Measurements from ENCODE around the gene ARAP2.

DNA sequence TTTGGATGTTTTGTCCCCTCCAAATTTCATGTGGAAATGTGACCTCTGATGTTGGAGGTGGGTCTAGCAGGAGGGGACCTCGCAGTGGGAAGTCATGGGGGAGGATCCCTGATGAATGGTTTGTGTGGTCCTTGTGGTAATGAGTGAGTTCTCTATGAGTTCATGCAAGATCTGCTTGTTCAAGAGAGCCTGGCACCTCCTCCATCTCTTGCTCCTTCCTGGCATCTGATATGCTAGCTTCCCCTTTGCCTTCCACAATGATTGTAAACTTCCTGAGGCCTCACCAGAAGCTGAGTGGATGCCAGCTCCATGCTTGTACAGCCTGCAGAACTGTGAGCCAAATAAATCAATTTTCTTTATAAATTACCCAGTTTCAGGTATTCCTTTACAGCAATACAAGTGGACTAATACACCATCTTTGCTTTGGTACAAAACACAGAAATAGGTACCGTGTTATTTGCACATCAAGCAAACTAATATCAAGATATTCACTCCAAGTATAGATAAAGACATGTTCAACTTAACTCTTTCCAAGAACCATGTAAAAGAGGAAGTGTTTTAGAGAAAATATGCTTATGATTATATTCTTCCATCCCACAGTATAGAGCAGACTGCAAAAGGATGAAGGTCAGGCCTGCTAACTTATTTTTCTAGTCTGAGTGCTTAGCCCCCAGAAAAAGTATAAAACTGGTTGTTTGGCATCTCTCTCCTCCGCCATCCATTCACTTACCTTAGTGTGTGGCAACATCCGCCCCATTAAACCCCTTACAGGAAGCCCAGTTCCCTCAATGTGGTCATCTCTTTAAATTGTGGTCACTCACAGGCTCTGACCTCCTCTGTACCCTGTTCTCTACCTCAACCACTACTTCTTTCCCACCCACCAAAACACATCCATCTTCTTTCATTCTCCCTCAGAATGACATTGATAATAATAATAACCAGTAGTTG, 6.7 kb downstream of the ARAP2 start:
- TF ChIP-seq POLR2A (IDR thresholded peaks at IDR 0.05; ENCODE audit: low read depth, low read length) (no peak), TAF1 (IDR thresholded peaks at IDR 0.05; ENCODE audit: borderline replicate concordance, low read depth, low read length) (no peak)
